Measurements from ENCODE around the gene DEDD. TPM values are rescaled to one million over a fixed set of nuclear protein-coding genes. Genes with fewer than 3 reads are reported as not detected.

Gene DEDD
- total and polyA plus RNA-seq, 10 of the 15 experiments (the other 5 are each of a cell fraction or from before 2014, with no cell fraction given), result 13.6 to 33.9 (median 30.3) TPM

GRCh38 chr1:161122967-161123366 is 9.5 kb downstream of the DEDD start (continued):
- TF ChIP-seq NFIC (IDR thresholded peaks at IDR 0.05; ENCODE audit: low read depth, low read length), result no peak
- TF ChIP-seq PRDM15 (CRISPR knock-in tag; IDR thresholded peaks at IDR 0.05), result no peak
- TF ChIP-seq SIN3A (IDR thresholded peaks at IDR 0.05; ENCODE audit: low read depth, low read length), result no peak
- TF ChIP-seq CUX1 (IDR thresholded peaks at IDR 0.05; ENCODE audit: insufficient replicate concordance, low read depth, low read length), result no peak

Data from GM12878 (cell line).